ENCODE measurements around the gene NUP98.
"Not testable (repeated sequence)": the region's sequence is repeated elsewhere in the genome, so short reads cannot be mapped to it uniquely, and the experiment has no call there.

Gene NUP98

GRCh38 chr11:3674189-3674588 lies 123.2 kb downstream of the NUP98 start:
- no peak for DNase-seq

GRCh38 chr11:3671334-3672254 lies 125.8 kb downstream of the NUP98 start, which contains the start of gene CHRNA10:
Gene CHRNA10 (minus strand): TSS chr11:3671384. CDS start chr11:3671312, 72 bp downstream.
- DNase-seq, result no peak

GRCh38 chr11:3669742-3670183 lies 127.6 kb downstream of the NUP98 start:
- no peak for DNase-seq

- DNase-seq, result no peak
Observed at GRCh38 chr11:3669128-3669527, 128.2 kb downstream of the NUP98 start.

GRCh38 chr11:3667149-3668035 lies 130.0 kb downstream of the NUP98 start:
- no peak for DNase-seq

GRCh38 chr11:3666023-3666530 lies 131.3 kb downstream of the NUP98 start:
- DNase-seq, result no peak

GRCh38 chr11:3665336-3666022 lies 131.9 kb downstream of the NUP98 start:
- DNase-seq, result no peak

- DNase-seq, result no peak
Observed at GRCh38 chr11:3664032-3664630, 133.2 kb downstream of the NUP98 start.

- no peak for DNase-seq
Observed at GRCh38 chr11:3662856-3663255, 134.5 kb downstream of the NUP98 start.

GRCh38 chr11:3660960-3661359 lies 136.4 kb downstream of the NUP98 start:
- DNase-seq, result no peak

- no peak for DNase-seq
Observed at GRCh38 chr11:3659595-3660515, 137.5 kb downstream of the NUP98 start.

- DNase-seq, result no peak
Observed at GRCh38 chr11:3658252-3658651, 139.1 kb downstream of the NUP98 start.

- not testable (repeated sequence) for DNase-seq
Observed at GRCh38 chr11:3657331-3657730, 140.0 kb downstream of the NUP98 start.

- DNase-seq, result no peak
Observed at GRCh38 chr11:3655547-3655946, 141.8 kb downstream of the NUP98 start.

GRCh38 chr11:3652514-3652913 lies 144.8 kb downstream of the NUP98 start:
- not testable (repeated sequence) for DNase-seq

GRCh38 chr11:3649374-3649773 lies 148.0 kb downstream of the NUP98 start:
- DNase-seq, result not testable (repeated sequence)

- not testable (repeated sequence) for DNase-seq
Observed at GRCh38 chr11:3648843-3649242, 148.5 kb downstream of the NUP98 start.

- no peak for DNase-seq
Observed at GRCh38 chr11:3645552-3645951, 151.8 kb downstream of the NUP98 start.

GRCh38 chr11:3644817-3645235 lies 152.5 kb downstream of the NUP98 start, which contains the start of gene ART1:
Gene ART1 (plus strand): TSS chr11:3645128. CDS start chr11:3659214, 14,086 bp downstream.
- no peak for DNase-seq
